HepG2 (cell line): ENCODE measurements around the gene ZNHIT1. TPM values are rescaled to one million over a fixed set of nuclear protein-coding genes. Genes with fewer than 3 reads are reported as not detected.

Experiments used
- AKAP8 ChIP-seq: sonication (generic); formaldehyde crosslinking; IDR thresholded peaks from 2 replicates; pipeline ENCODE4 v1.5.1; 2020; ENCODE audit warnings: mild to moderate bottlenecking, missing genetic modification reagents
- BRCA1 ChIP-seq: sonication (generic); formaldehyde crosslinking; IDR thresholded peaks from 2 replicates; pipeline ENCODE4 v1.4.0; 2020; ENCODE audit warnings: missing genetic modification reagents
- CC2D1A ChIP-seq: sonication (generic); formaldehyde crosslinking; IDR thresholded peaks from 2 replicates; pipeline ENCODE4 v1.8.1; 2023; ENCODE audit warnings: mild to moderate bottlenecking, missing genetic modification reagents
- CCDC6 ChIP-seq: sonication (generic); formaldehyde crosslinking; IDR thresholded peaks from 2 replicates; pipeline ENCODE4 v1.8.1; 2022; ENCODE audit warnings: mild to moderate bottlenecking, missing genetic modification reagents, moderate library complexity
- CEBPB ChIP-seq: IDR thresholded peaks from 2 replicates; pipeline ENCODE4 v1.6.1; 2011; ENCODE audit warnings: low read depth, low read length, improper control_type of control experiment, borderline replicate concordance
- FOSL1 ChIP-seq: sonication (generic); formaldehyde crosslinking; IDR thresholded peaks from 2 replicates; pipeline ENCODE4 v1.9.0; 2021; ENCODE audit warnings: missing genetic modification reagents, borderline replicate concordance
- FOXC1 ChIP-seq: sonication (generic); formaldehyde crosslinking; IDR thresholded peaks from 2 replicates; pipeline ENCODE4 v1.8.0; 2022; ENCODE audit warnings: mild to moderate bottlenecking, missing genetic modification reagents, borderline replicate concordance
- FOXM1 ChIP-seq: sonication (generic); formaldehyde crosslinking; IDR thresholded peaks from 2 replicates; pipeline ENCODE4 v1.5.0; 2020; ENCODE audit warnings: missing genetic modification reagents
- IRF2 ChIP-seq: IDR thresholded peaks from 2 replicates; pipeline ENCODE4 v1.6.1; 2018; ENCODE audit warnings: missing genetic modification reagents, missing compliant biosample characterization
- NFE2L1 ChIP-seq: sonication (generic); formaldehyde crosslinking; IDR thresholded peaks from 2 replicates; pipeline ENCODE4 v1.4.0; 2020; ENCODE audit warnings: missing genetic modification reagents, mild to moderate bottlenecking, borderline replicate concordance
- NFKB2 ChIP-seq: sonication (generic); formaldehyde crosslinking; IDR thresholded peaks from 2 replicates; pipeline ENCODE4 v1.4.0; 2020; ENCODE audit warnings: missing genetic modification reagents, borderline replicate concordance
- SALL1 ChIP-seq: sonication (generic); formaldehyde crosslinking; IDR thresholded peaks from 2 replicates; pipeline ENCODE4 v1.8.0; 2022; ENCODE audit warnings: mild to moderate bottlenecking, missing genetic modification reagents
- SALL2 ChIP-seq: sonication (generic); formaldehyde crosslinking; IDR thresholded peaks from 2 replicates; pipeline ENCODE4 v1.8.1; 2023; ENCODE audit warnings: mild to moderate bottlenecking, missing genetic modification reagents, inconsistent platforms
- SMAD3 ChIP-seq: sonication (generic); formaldehyde crosslinking; IDR thresholded peaks from 2 replicates; pipeline ENCODE4 v1.4.0; 2020; ENCODE audit warnings: missing genetic modification reagents
- TCF7 ChIP-seq: sonication (generic); IDR thresholded peaks from 2 replicates; pipeline ENCODE4 v1.6.1; 2016; ENCODE audit warnings: antibody characterized with exemption, low read depth
- ZBTB2 ChIP-seq: sonication (generic); formaldehyde crosslinking; IDR thresholded peaks from 2 replicates; pipeline ENCODE4 v1.8.0; 2022; ENCODE audit warnings: low read depth, missing genetic modification reagents
- ZBTB33 ChIP-seq: sonication (generic); formaldehyde crosslinking; IDR thresholded peaks from 2 replicates; pipeline ENCODE4 v1.4.0; 2020; ENCODE audit warnings: missing genetic modification reagents
- ZFP62 ChIP-seq: sonication (generic); formaldehyde crosslinking; IDR thresholded peaks from 2 replicates; pipeline ENCODE4 v1.4.0; 2020; ENCODE audit warnings: missing genetic modification reagents
- ZNF17 ChIP-seq: sonication (generic); formaldehyde crosslinking; IDR thresholded peaks from 2 replicates; pipeline ENCODE4 v1.5.0; 2020; ENCODE audit warnings: mild to moderate bottlenecking, missing genetic modification reagents
- ZNF207 ChIP-seq: fragments of 450-650 bp; IDR thresholded peaks from 2 replicates; pipeline ENCODE4 v1.6.1; 2016; ENCODE audit warnings: antibody characterized with exemption, borderline replicate concordance
- ZNF30 ChIP-seq: sonication (generic); formaldehyde crosslinking; IDR thresholded peaks from 2 replicates; pipeline ENCODE4 v1.5.0; 2020; ENCODE audit warnings: mild to moderate bottlenecking, missing genetic modification reagents
- ZNF33A ChIP-seq: sonication (generic); formaldehyde crosslinking; IDR thresholded peaks from 2 replicates; pipeline ENCODE4 v1.5.1; 2020; ENCODE audit warnings: missing genetic modification reagents, mild to moderate bottlenecking, moderate library complexity, borderline replicate concordance
- ZNF354B ChIP-seq: sonication (generic); formaldehyde crosslinking; IDR thresholded peaks from 2 replicates; pipeline ENCODE4 v1.8.0; 2022; ENCODE audit warnings: mild to moderate bottlenecking, missing genetic modification reagents
- polyA plus RNA-seq, 8 experiments: library from polyadenylated mRNA; depleted of rRNA in 3 of 8; stranded (reverse) in 7 of 8; unstranded in 1 of 8; fragments of >200 nt; fragmentation: Illumina TruSeq in 4 of 8; extraction: Trizol in 4 of 8; gene quantifications; 2 replicates each; pipeline versions ENCODE4 v1.2.1 to v1.2.3, GENCODE V29; 2011 to 2016; ENCODE audit warnings: low read depth in 4 of 8, missing spikeins in 1 of 8, mixed read lengths in 1 of 8; ENCODE audit not compliant: insufficient read depth in 1 of 8
- total RNA-seq, 5 experiments: library from RNA; depleted of rRNA; stranded (reverse); fragments of >200 nt; fragmentation: Illumina TruSeq; extraction: Trizol; gene quantifications; 2 replicates each; pipeline ENCODE4 v1.2.3, GENCODE V29; 2016; ENCODE audit warnings: low read depth in 1 of 5

The ZNHIT1 gene
- total and polyA plus RNA-seq, 2 of the 13 experiments (the other 11 are each of a cell fraction or from before 2014, with no cell fraction given) = 32.5 to 64.5 TPM

- TF ChIP-seq SALL2 (0 out of 2 replicates have a peak, but pooled peaks have one; percentile 16), NFE2L1 (CRISPR knock-in tag) (no peak), CEBPB (no peak), NFKB2 (CRISPR knock-in tag) (no peak), CCDC6 (peak; percentile 17; the same call in 1 of the 2 replicates), FOXC1 (0 out of 2 replicates have a peak, but pooled peaks have one; percentile 42), SALL1 (CRISPR knock-in tag) (0 out of 2 replicates have a peak, but pooled peaks have one; percentile 14), AKAP8 (CRISPR knock-in tag) (no peak; the same call in 1 of the 2 replicates), ZBTB33 (CRISPR knock-in tag) (peak; percentile 93), FOXM1 (0 out of 2 replicates have a peak, but pooled peaks have one; percentile 40), SMAD3 (CRISPR knock-in tag) (no peak), ZFP62 (no peak), ZBTB2 (CRISPR knock-in tag) (0 out of 2 replicates have a peak, but pooled peaks have one; percentile 25), ZNF207 (no peak), CC2D1A (CRISPR knock-in tag) (0 out of 2 replicates have a peak, but pooled peaks have one; percentile 55), ZNF17 (CRISPR knock-in tag) (no peak), IRF2 (CRISPR knock-in tag) (0 out of 2 replicates have a peak, but pooled peaks have one; percentile 1), ZNF30 (CRISPR knock-in tag) (peak; percentile 46; the same call in 1 of the 2 replicates), BRCA1 (no peak), FOSL1 (CRISPR knock-in tag) (no peak), TCF7 (no peak), ZNF354B (no peak), ZNF33A (CRISPR knock-in tag) (no peak)
These were observed 25.8 kb downstream of the ZNHIT1 start (continued) for GRCh38 chr7:101243646-101244374.
